CD14-positive monocyte (primary cell): Measurements from ENCODE around the gene ODC1. TPM values are rescaled to one million over a fixed set of nuclear protein-coding genes. Genes with fewer than 3 reads are reported as not detected.

Experiments
- DNase-seq, 3 donors: peaks; one replicate each; pipeline ENCODE4 v3.0.0-alpha.2; 2011 to 2022
- H2AFZ ChIP-seq: 2 replicates; pipeline ENCODE4 v1.6.0; 2012; ENCODE audit warnings: mild to moderate bottlenecking, low read depth, low read length, inconsistent platforms; ENCODE audit not compliant: insufficient read depth, poor library complexity, severe bottlenecking
- H3K27ac ChIP-seq, 2 donors: 1 replicate in 1 of 2; 2 replicates in 1 of 2; pipeline ENCODE4 v1.5.1; 2012 to 2013; ENCODE audit warnings: low read length in 2 of 2, control low read depth in 1 of 2, inconsistent platforms in 1 of 2, low read depth in 1 of 2, mild to moderate bottlenecking in 1 of 2
- H3K27me3 ChIP-seq, 2 donors: one replicate each; pipeline versions ENCODE4 v1.6.0 to v1.6.1; 2011 to 2013; ENCODE audit warnings: low read length in 2 of 2; ENCODE audit not compliant: control insufficient read depth in 2 of 2, insufficient read depth in 2 of 2
- H3K36me3 ChIP-seq, 2 donors: replicated peaks in 1 of 2; 1 replicate in 1 of 2; 2 replicates in 1 of 2; pipeline versions ENCODE4 v1.5.1 to v1.6.1; 2012 to 2013; ENCODE audit warnings: low read length in 2 of 2, control low read depth in 1 of 2, inconsistent platforms in 1 of 2, mild to moderate bottlenecking in 1 of 2; ENCODE audit not compliant: insufficient read depth in 2 of 2, control insufficient read depth in 1 of 2
- H3K4me1 ChIP-seq, 2 donors: 1 replicate in 1 of 2; 2 replicates in 1 of 2; pipeline versions ENCODE4 v1.5.1 to v1.6.1; 2012 to 2013; ENCODE audit warnings: low read length in 2 of 2, control low read depth in 1 of 2, inconsistent platforms in 1 of 2, mild to moderate bottlenecking in 1 of 2, moderate library complexity in 1 of 2; ENCODE audit not compliant: insufficient read depth in 2 of 2, control insufficient read depth in 1 of 2
- H3K4me2 ChIP-seq: replicated peaks from 2 replicates; pipeline ENCODE3; 2012; ENCODE audit warnings: low read length, moderate library complexity, mild to moderate bottlenecking; ENCODE audit not compliant: poor library complexity, severe bottlenecking; ENCODE audit errors: extremely low read depth
- H3K4me3 ChIP-seq, 3 experiments: fragments of 200-600 bp in 1 of 3; sonication (generic) in 1 of 3; replicated peaks in 1 of 3; 1 replicate in 2 of 3; 2 replicates in 1 of 3; pipeline ENCODE4 v1.5.1; 2011 to 2013; ENCODE audit warnings: low read length in 3 of 3, mild to moderate bottlenecking in 3 of 3, control low read depth in 2 of 3, low read depth in 2 of 3, inconsistent platforms in 1 of 3, moderate library complexity in 1 of 3
- H3K79me2 ChIP-seq: 2 replicates; pipeline ENCODE4 v1.6.0; 2012; ENCODE audit warnings: mild to moderate bottlenecking, control low read depth, inconsistent platforms, low read length, moderate library complexity; ENCODE audit not compliant: insufficient read depth
- H3K9ac ChIP-seq: 2 replicates; pipeline ENCODE4 v1.6.0; 2017; ENCODE audit warnings: low read length, mild to moderate bottlenecking; ENCODE audit not compliant: insufficient read depth, poor library complexity, severe bottlenecking
- H3K9me3 ChIP-seq, 2 donors: replicated peaks in 1 of 2; 1 replicate in 1 of 2; 2 replicates in 1 of 2; pipeline versions ENCODE4 v1.5.1 to v1.6.1; 2012 to 2013; ENCODE audit warnings: low read length in 2 of 2, control low read depth in 1 of 2; ENCODE audit not compliant: control insufficient read depth in 1 of 2, insufficient read depth in 1 of 2
- H4K20me1 ChIP-seq: 2 replicates; pipeline ENCODE4 v1.6.0; 2012; ENCODE audit warnings: mild to moderate bottlenecking, low read length, control low read depth, moderate library complexity; ENCODE audit not compliant: insufficient read depth
- H3K27ac Mint-ChIP-seq, 7 donors: one replicate each; pipeline ENCODE4 v1.8.0; 2020; ENCODE audit warnings: mild to moderate bottlenecking in 7 of 7, mixed read lengths in 7 of 7, moderate library complexity in 6 of 7, inconsistent platforms in 2 of 7
- H3K27me3 Mint-ChIP-seq, 3 donors: one replicate each; pipeline ENCODE4 v1.8.0; 2021 to 2022; ENCODE audit warnings: low read depth in 3 of 3, mild to moderate bottlenecking in 3 of 3, mixed read lengths in 3 of 3, moderate library complexity in 3 of 3, inconsistent platforms in 1 of 3
- H3K36me3 Mint-ChIP-seq, 2 donors: one replicate each; pipeline ENCODE4 v1.8.0; 2020; ENCODE audit warnings: mixed read lengths in 2 of 2, inconsistent platforms in 1 of 2, mild to moderate bottlenecking in 1 of 2
- H3K4me1 Mint-ChIP-seq: one replicate; pipeline ENCODE4 v1.8.0; 2020; ENCODE audit warnings: mild to moderate bottlenecking, mixed read lengths
- H3K4me3 Mint-ChIP-seq, 2 donors: one replicate each; pipeline ENCODE4 v1.8.0; 2020; ENCODE audit warnings: mild to moderate bottlenecking in 2 of 2, mixed read lengths in 2 of 2, moderate library complexity in 1 of 2
- H3K9me3 Mint-ChIP-seq, 7 donors: one replicate each; pipeline ENCODE4 v1.8.0; 2020 to 2022; ENCODE audit warnings: mixed read lengths in 7 of 7, mild to moderate bottlenecking in 6 of 7, moderate library complexity in 6 of 7, inconsistent platforms in 2 of 7
- WGBS: methylation state at CpG from one replicate; pipeline ENCODE4 v1.1.5; 2013; ENCODE audit warnings: missing lambda C conversion rate; ENCODE audit not compliant: insufficient coverage; 5-methylcytosine and 5-hydroxymethylcytosine counted together
- intact Hi-C, 2 donors: fragments of 100-400 bp; cut with micrococcal nuclease; formaldehyde crosslinking; loops; one replicate each; pipeline versions ENCODE4 v1.15.0 to v1.15.1; 2023
- polyA plus RNA-seq, 3 donors: library from polyadenylated mRNA; depleted of rRNA in 1 of 3; unstranded in 2 of 3; stranded (reverse) in 1 of 3; fragments of 300-500 nt in 2 of 3; fragments of >200 nt in 1 of 3; fragmentation: Illumina TruSeq in 2 of 3; gene quantifications; 1 replicate in 2 of 3; 2 replicates in 1 of 3; pipeline ENCODE4 v1.2.3, GENCODE V29; 2012 to 2021
- TF ChIP-seq, protein P1 (sequence below): fragments of 200-600 bp; IDR thresholded peaks from one replicate; pipeline ENCODE4 v1.8.0; 2022; ENCODE audit warnings: antibody characterized with exemption, mild to moderate bottlenecking

The ODC1 gene
- polyA plus RNA-seq, 3 donors = 22.7 to 27.3 (median 23.6) TPM

DNA sequence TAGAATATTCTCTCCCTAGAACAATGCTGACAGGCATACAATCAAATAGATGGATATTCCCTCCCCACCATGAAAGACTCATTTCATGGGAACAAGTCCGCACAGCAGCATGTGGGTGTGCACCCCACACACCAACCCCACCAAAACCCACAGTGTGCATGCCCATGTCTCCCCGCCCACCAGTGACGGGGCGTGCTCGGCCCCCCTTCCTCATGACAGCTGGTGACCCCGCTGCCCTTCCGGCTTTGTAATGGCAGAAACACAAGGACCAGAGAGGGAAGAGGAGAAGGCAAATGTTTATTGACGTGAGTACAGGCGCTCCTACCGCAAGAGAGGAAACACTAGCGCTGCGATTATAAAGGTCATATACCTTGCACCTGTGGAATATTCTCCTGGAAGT, 30.8 kb upstream of the ODC1 start:
- H3K4me1 Mint-ChIP-seq = no peaks in the 10 kb centered on the region
- no peaks in the 10 kb centered on the region for H3K36me3 ChIP-seq
- DNase-seq = no peak
- no peak overlapping the region for H3K4me2 ChIP-seq
- no peaks in the 10 kb centered on the region for H3K4me1 ChIP-seq
- no peak overlapping the region for H2AFZ ChIP-seq
- no peak overlapping the region for H3K4me3 Mint-ChIP-seq
- H3K27me3 ChIP-seq = no peaks in the 10 kb centered on the region
- H3K36me3 Mint-ChIP-seq = no peaks in the 10 kb centered on the region
- TF ChIP-seq, protein P1, sequence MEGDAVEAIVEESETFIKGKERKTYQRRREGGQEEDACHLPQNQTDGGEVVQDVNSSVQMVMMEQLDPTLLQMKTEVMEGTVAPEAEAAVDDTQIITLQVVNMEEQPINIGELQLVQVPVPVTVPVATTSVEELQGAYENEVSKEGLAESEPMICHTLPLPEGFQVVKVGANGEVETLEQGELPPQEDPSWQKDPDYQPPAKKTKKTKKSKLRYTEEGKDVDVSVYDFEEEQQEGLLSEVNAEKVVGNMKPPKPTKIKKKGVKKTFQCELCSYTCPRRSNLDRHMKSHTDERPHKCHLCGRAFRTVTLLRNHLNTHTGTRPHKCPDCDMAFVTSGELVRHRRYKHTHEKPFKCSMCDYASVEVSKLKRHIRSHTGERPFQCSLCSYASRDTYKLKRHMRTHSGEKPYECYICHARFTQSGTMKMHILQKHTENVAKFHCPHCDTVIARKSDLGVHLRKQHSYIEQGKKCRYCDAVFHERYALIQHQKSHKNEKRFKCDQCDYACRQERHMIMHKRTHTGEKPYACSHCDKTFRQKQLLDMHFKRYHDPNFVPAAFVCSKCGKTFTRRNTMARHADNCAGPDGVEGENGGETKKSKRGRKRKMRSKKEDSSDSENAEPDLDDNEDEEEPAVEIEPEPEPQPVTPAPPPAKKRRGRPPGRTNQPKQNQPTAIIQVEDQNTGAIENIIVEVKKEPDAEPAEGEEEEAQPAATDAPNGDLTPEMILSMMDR = no peak
- no peaks in the 10 kb centered on the region for H4K20me1 ChIP-seq
- no peaks in the 10 kb centered on the region for H3K9me3 Mint-ChIP-seq
- no peak overlapping the region for H3K9ac ChIP-seq
- no peak overlapping the region for H3K27ac ChIP-seq
- H3K9me3 ChIP-seq = no peaks in the 10 kb centered on the region
- intact Hi-C loops = no loop called here
- no peak overlapping the region for H3K4me3 ChIP-seq
- 85% methylated on average over 9 of the region's 12 CpGs for WGBS
- H3K27ac Mint-ChIP-seq = no peak overlapping the region
- no peaks in the 10 kb centered on the region for H3K79me2 ChIP-seq
- H3K27me3 Mint-ChIP-seq = peaks cover 7 to 14% (median 12%) of the 10 kb centered on the region in 3 donors

DNA sequence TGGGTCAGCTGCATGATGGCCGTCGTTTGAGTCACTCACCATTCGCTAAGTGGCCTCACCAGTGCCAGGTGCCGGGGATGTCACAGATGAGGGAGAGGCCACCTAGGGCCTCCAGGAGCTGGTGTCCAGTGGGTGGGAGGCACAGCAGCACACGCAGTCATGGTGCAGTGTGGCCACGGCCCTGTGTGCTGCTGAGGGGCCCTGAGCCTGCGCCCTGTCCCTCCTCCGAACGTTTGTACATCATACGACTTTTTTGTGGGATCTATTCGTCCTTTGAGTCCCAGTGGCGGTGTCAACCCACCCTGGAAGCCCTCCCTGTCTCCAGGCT, 30.1 kb upstream of the ODC1 start:
- Histone ChIP-seq H3K27me3 (no peaks in the 10 kb centered on the region), H3K79me2 (no peaks in the 10 kb centered on the region), H3K4me1 (no peaks in the 10 kb centered on the region), H3K27ac (no peak overlapping the region), H3K4me2 (no peak overlapping the region), H4K20me1 (no peaks in the 10 kb centered on the region), H3K9ac (no peak overlapping the region), H3K9me3 (no peaks in the 10 kb centered on the region), H2AFZ (no peak overlapping the region), H3K36me3 (no peaks in the 10 kb centered on the region), H3K4me3 (no peak overlapping the region)
- Mint-ChIP-seq H3K27me3 (peaks cover 6 to 12% (median 11%) of the 10 kb centered on the region in 3 donors), H3K9me3 (no peaks in the 10 kb centered on the region), H3K36me3 (no peaks in the 10 kb centered on the region), H3K4me3 (no peak overlapping the region), H3K4me1 (no peaks in the 10 kb centered on the region), H3K27ac (no peak overlapping the region)
- DNase-seq = no peak
- intact Hi-C loops = no loop called here
- 93% methylated on average over 7 of the region's 12 CpGs for WGBS
- TF ChIP-seq, protein P1 = no peak
